NCI-H82 treated with DMSO at 0.1 percent for 48 hours (cell line): Measurements from ENCODE around the gene CACNA1C.

ENCODE experiments used
- DNase-seq: peaks from one replicate; lab custom pipeline; 2025; ENCODE audit not compliant: unreplicated experiment; lab: John Stamatoyannopoulos, UW

CACNA1C gene

GRCh38 chr12:2311020-2311778 is 258.4 kb downstream of the CACNA1C start:
- DNase-seq, result no peak

- no peak for DNase-seq
These were observed 259.4 kb downstream of the CACNA1C start for GRCh38 chr12:2312175-2312574.

- DNase-seq, result no peak
These were observed 260.0 kb downstream of the CACNA1C start for GRCh38 chr12:2312770-2313169.

GRCh38 chr12:2314492-2314891 is 261.7 kb downstream of the CACNA1C start:
- DNase-seq, result no peak

- no peak for DNase-seq
These were observed 265.0 kb downstream of the CACNA1C start for GRCh38 chr12:2317772-2318171.

- no peak for DNase-seq
These were observed 265.5 kb downstream of the CACNA1C start for GRCh38 chr12:2318286-2318685.

GRCh38 chr12:2319136-2319535 is 266.3 kb downstream of the CACNA1C start:
- DNase-seq, result no peak

- DNase-seq, result no peak
These were observed 267.1 kb downstream of the CACNA1C start for GRCh38 chr12:2319737-2320506.

- DNase-seq, result no peak
These were observed 268.1 kb downstream of the CACNA1C start for GRCh38 chr12:2320841-2321240.

- no peak for DNase-seq
These were observed 269.9 kb downstream of the CACNA1C start for GRCh38 chr12:2322554-2323120.

GRCh38 chr12:2323532-2324255 is 270.9 kb downstream of the CACNA1C start:
- DNase-seq, result no peak

GRCh38 chr12:2324387-2324786 is 271.6 kb downstream of the CACNA1C start:
- no peak for DNase-seq

- no peak for DNase-seq
These were observed 272.7 kb downstream of the CACNA1C start for GRCh38 chr12:2325519-2325918.

- no peak for DNase-seq
These were observed 273.7 kb downstream of the CACNA1C start for GRCh38 chr12:2326470-2326869.

- DNase-seq, result no peak
These were observed 275.9 kb downstream of the CACNA1C start for GRCh38 chr12:2328661-2329060.

- DNase-seq, result no peak
These were observed 276.9 kb downstream of the CACNA1C start for GRCh38 chr12:2329661-2330210.

- no peak for DNase-seq
These were observed 279.4 kb downstream of the CACNA1C start for GRCh38 chr12:2332236-2332635.

- DNase-seq, result no peak
These were observed 280.2 kb downstream of the CACNA1C start for GRCh38 chr12:2332947-2333346.

- no peak for DNase-seq
These were observed 280.9 kb downstream of the CACNA1C start for GRCh38 chr12:2333491-2334195.

- DNase-seq, result no peak
These were observed 281.5 kb downstream of the CACNA1C start for GRCh38 chr12:2334271-2334670.
